ENCODE results near the gene STK11. TPM values are rescaled to one million over a fixed set of nuclear protein-coding genes. Genes with fewer than 3 reads are reported as not detected.

STK11 gene
- total and polyA plus RNA-seq, 9 donors = 36.9 to 71.2 (median 54.2) TPM

DNA sequence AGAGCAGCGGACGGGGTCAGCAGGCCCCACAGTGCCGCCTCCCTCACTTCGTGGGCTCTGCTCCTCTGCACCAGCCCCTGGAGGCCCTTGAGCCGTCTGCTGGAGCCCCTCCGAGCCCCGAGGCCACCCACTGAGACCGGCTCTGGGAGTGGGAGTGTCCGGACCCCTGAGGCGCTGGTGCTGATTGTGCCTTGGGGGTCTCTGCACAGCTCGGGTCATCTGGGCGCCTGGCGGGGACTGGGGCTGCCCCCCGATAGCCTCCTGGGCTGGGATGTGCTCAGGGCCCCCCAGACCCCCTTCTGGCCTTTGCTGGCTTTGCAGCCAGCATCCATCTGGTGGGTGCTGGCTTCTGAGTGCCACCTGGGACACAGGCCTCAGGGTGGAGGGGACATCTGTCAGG is 16.8 kb downstream of the STK11 start:
- no peaks in the 10 kb centered on the region for H3K27me3 ChIP-seq
- H3K27ac ChIP-seq = peak overlapping the region in 1 of 2 donors; percentile 29
- no peak for DNase-seq
- no peak overlapping the region for H3K4me3 ChIP-seq
- TF ChIP-seq POLR2A (IDR thresholded peaks at IDR 0.05) = no peak
- TF ChIP-seq, protein P1, sequence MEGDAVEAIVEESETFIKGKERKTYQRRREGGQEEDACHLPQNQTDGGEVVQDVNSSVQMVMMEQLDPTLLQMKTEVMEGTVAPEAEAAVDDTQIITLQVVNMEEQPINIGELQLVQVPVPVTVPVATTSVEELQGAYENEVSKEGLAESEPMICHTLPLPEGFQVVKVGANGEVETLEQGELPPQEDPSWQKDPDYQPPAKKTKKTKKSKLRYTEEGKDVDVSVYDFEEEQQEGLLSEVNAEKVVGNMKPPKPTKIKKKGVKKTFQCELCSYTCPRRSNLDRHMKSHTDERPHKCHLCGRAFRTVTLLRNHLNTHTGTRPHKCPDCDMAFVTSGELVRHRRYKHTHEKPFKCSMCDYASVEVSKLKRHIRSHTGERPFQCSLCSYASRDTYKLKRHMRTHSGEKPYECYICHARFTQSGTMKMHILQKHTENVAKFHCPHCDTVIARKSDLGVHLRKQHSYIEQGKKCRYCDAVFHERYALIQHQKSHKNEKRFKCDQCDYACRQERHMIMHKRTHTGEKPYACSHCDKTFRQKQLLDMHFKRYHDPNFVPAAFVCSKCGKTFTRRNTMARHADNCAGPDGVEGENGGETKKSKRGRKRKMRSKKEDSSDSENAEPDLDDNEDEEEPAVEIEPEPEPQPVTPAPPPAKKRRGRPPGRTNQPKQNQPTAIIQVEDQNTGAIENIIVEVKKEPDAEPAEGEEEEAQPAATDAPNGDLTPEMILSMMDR (IDR thresholded peaks at IDR 0.05) = no peak
- no peak for TF ChIP-seq EP300 (IDR thresholded peaks at IDR 0.05)
- H3K9me3 ChIP-seq = no peaks in the 10 kb centered on the region
- H3K4me1 ChIP-seq (ENCODE audit: insufficient read depth) = peaks cover 3% of the 10 kb centered on the region
- WGBS, 3 donors = 79 to 83% (median 81%) methylated on average over 14 of the region's 14 CpGs
- H3K36me3 ChIP-seq = no peaks in the 10 kb centered on the region
- intact Hi-C loops (cut with DNase I) = no loop called here

DNA sequence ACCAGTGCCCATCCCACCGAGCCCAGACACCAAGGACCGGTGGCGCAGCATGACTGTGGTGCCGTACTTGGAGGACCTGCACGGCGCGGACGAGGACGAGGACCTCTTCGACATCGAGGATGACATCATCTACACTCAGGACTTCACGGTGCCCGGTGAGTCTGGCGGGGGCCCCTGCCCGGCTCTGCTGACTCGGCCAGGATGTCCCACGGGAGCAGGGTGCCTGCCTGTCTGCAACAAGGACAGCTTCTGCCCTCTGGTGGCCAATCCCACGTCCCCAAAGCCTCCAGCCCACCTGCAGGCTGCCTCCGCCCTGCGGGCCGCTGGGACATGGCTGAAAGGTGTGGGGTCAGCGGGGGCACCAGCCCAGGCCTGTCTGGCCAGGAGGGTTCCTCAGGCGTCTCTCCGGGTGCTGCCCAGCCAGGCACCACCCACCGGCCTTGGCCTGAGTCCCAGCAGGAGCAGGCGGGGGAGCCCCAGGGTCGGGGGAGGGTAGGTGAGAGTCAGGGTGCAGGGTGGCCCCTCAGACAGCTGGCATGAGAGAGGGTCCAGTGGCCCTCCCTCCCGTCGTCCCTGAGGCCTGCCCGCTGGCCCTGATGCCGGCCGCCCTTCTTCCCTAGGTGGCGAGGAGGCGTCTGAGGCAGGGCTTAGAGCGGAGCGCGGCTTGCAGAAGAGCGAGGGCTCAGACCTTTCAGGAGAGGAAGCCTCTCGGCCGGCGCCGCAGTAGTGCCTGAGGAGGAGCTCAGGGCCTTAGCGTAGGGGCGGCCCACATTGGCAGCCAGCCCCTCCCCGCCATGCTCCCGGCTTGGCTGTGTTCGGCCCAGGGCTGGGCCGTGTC is 17.7 kb downstream of the STK11 start:
- intact Hi-C loops (cut with DNase I) = no loop called here
- DNase-seq = no peak
- H3K36me3 ChIP-seq = no peaks in the 10 kb centered on the region
- H3K27ac ChIP-seq = no peak overlapping the region
- H3K4me1 ChIP-seq (ENCODE audit: insufficient read depth) = peaks cover 3% of the 10 kb centered on the region
- no peaks in the 10 kb centered on the region for H3K9me3 ChIP-seq
- no peak for TF ChIP-seq POLR2A (IDR thresholded peaks at IDR 0.05)
- TF ChIP-seq, protein P1 (IDR thresholded peaks at IDR 0.05) = no peak
- 70 to 75% (median 73%) methylated on average over 47 to 48 of the region's 48 CpGs for WGBS, 3 donors
- H3K4me3 ChIP-seq = no peak overlapping the region
- H3K27me3 ChIP-seq = no peaks in the 10 kb centered on the region

DNA sequence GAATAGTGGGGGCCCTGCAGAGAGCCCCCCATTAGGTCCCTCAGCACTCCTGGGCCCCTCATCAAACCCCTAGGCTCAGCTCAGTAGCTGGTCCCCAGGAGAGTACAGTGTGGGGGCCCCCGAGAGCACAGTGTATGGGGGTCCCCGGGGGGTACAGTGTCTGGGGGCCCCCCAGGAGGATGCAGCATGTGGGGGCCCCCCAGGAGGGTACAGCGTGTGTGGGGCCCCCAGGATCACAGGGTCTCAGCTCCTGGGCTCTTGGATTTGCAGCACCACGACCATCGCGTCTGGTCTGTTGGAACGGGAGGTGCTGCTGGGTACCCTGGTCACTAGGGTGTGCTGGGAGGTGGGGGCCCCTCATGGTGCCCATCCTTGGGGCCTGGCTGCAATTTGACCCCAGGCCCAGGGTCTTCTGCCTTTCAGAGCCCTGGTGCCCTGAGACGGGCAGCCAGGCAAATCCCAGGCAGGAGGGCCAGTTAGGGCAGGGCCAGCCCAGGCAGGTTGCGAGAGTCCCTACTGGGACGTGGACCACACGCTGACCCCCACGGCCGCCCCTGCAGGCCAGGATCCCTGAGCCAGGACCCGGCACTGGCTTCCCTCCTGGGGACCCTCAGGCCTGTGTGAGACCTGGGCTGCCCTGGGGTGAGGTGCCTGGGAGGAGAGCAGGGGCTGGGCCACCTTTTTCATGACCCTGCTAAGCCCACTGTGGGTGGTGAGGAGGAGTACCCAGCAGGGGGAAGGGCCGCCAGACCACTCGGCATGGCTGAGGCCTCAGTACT is 18.7 kb downstream of the STK11 start:
- H3K9me3 ChIP-seq = no peaks in the 10 kb centered on the region
- 91 to 92% (median 91%) methylated on average over 11 to 16 of the region's 16 CpGs for WGBS, 3 donors
- intact Hi-C loops (cut with DNase I) = no loop called here
- no peak overlapping the region for H3K27ac ChIP-seq
- no peaks in the 10 kb centered on the region for H3K27me3 ChIP-seq
- TF ChIP-seq, protein P1 (IDR thresholded peaks at IDR 0.05) = no peak
- TF ChIP-seq POLR2A (IDR thresholded peaks at IDR 0.05) = no peak
- no peak overlapping the region for H3K4me3 ChIP-seq
- DNase-seq = no peak
- no peaks in the 10 kb centered on the region for H3K36me3 ChIP-seq
- peaks cover 3% of the 10 kb centered on the region for H3K4me1 ChIP-seq (ENCODE audit: insufficient read depth)

DNA sequence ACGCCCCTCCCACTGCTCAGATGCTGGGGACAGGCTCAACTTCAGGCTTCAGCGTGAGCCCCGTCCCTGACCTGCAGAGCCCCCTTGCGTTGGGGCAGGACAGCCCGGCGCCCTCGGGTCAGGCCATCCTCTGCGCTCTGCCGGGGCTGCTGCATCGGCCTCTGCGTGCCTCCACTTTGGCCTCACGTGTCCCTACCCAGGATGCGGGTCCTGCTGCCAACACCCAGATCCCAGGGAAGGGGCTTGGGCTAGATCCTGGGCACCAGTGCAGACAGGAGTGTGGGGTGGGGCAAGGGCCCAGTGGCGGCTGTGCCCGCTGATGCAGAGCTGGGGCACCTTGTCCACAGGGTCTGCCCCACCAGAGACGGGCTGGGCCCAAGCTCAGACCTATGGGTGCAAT is 19.3 kb downstream of the STK11 start:
- peaks cover 3% of the 10 kb centered on the region for H3K4me1 ChIP-seq (ENCODE audit: insufficient read depth)
- WGBS, 3 donors = 84 to 86% (median 85%) methylated on average over 16 of the region's 16 CpGs
- no peaks in the 10 kb centered on the region for H3K9me3 ChIP-seq
- DNase-seq = no peak
- no peaks in the 10 kb centered on the region for H3K27me3 ChIP-seq
- TF ChIP-seq EP300 (IDR thresholded peaks at IDR 0.05) = no peak
- no peak for TF ChIP-seq POLR2A (IDR thresholded peaks at IDR 0.05)
- TF ChIP-seq, protein P1 (IDR thresholded peaks at IDR 0.05) = no peak
- no peak overlapping the region for H3K27ac ChIP-seq
- intact Hi-C loops (cut with DNase I) = no loop called here
- no peak overlapping the region for H3K4me3 ChIP-seq
- no peaks in the 10 kb centered on the region for H3K36me3 ChIP-seq
